HG02571 (cell line): Measurements from ENCODE around the gene LMO3.

Source experiments
- ATAC-seq: cut with Tn5 transposase; IDR thresholded peaks from one replicate; pipeline ENCODE4 v1.9.1; 2021; ENCODE audit warnings: mild to moderate bottlenecking, moderate library complexity; ENCODE audit not compliant: unreplicated experiment

Gene LMO3

DNA sequence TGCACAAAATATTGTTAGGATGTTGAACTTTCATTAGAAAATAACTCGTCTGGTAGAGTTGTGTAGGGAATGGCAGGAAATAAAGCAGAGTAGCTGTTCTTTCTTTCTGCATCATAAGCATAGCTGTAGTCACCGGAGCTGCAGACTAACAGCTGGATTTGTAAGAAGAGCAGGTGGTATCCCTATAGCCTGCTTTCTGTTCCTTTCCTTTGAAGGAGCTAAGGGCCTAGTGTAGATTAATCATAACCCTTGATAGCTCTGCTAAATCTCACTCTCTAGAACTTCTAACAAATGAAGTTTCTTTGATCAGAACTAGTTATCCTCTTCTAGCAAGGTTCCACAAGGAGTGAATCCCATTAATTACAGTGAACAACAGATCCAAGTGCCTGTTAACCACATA lies 3.5 kb downstream of the LMO3 start:
- no peak for ATAC-seq

DNA sequence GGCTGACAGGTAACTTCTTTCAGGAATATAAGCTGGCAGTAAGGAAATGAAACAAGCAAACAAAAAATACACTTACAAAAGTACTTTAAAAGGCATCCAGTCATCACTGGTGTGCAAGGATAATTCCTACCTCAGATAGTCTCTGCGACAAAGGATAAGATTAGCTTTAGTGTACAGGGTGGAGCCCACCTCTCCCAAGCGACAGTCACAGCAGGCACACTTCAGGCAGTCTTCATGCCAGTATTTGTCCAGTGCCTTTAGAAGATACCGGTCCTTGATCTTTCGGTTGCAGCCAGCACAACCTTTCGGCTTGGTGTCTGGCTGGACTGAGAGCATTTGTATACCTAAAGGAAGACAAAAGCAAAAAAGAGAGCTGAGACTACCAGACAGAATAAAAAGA lies 5.4 kb downstream of the LMO3 start:
- ATAC-seq: no peak

DNA sequence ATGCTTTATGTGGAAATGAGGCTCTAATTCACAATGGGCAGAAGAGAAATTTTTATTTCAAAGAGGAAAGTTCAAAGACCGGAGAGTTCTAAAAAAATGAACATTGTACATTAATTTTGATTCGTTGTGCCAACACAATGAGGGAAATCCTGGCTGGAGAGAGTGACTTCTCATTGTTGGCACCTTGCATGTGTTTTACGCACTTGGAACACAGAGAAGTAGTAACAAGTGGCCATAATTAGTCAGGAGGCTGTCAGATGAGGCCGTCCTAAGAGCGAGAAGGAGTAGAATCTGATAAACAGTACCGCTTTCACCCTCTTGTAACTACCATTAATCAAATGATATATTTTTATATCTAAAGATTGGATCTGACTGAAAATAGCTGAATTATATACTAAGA lies 6.9 kb downstream of the LMO3 start:
- ATAC-seq: no peak

DNA sequence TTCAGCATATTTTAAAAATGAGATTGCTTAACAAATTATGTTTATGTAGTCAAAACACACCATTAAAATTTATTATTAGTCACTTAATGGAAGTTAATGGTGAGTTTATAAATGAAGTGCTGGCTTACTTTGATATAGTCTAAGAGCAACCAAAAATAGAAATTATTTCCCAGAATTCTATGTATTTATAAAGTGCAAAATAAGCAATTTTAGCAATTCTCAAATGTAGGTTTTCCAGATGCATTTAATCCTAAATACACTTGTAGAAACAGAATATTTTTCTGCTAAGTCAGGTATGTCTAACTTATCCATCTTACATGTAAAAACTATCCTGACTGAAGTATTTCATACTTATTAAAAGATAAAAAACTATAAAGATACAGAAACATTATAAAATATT lies 11.2 kb downstream of the LMO3 start:
- ATAC-seq: no peak

DNA sequence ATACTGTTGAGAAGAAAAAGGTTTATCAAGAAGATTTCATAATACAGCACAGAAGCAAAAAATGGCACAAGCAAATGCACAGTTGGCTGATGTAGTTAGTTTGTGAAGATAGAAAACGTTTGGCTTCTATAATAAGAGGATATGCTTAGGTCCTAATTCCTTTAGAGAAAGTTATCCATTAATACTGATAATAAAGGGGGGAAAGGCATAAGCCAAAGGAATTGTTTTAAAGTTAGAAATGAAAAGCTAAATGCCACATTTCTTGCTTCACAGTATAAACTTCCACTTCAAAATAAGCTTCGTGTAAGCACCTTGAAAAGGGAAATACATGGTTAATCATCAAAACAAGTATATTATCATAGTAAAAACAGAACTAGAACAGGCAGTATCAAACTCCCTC lies 12.4 kb downstream of the LMO3 start:
- no peak for ATAC-seq

DNA sequence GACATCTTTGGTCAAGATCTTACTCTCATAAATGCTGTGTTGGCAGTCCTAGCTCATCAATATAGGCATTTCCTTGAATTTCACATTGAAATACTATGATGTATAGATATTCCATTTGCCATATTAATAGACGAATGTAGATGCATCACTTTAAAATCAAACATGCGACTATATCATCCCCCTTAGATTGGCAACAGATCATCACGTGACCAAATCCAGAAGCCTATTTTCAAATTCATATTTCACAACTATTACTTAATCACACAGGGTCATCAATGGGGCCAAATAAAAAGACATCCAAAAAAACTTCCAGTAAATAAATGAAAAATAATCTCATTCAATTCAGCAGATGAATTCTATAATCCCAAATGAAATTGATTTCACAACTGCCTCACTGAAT lies 15.3 kb downstream of the LMO3 start:
- ATAC-seq: no peak

DNA sequence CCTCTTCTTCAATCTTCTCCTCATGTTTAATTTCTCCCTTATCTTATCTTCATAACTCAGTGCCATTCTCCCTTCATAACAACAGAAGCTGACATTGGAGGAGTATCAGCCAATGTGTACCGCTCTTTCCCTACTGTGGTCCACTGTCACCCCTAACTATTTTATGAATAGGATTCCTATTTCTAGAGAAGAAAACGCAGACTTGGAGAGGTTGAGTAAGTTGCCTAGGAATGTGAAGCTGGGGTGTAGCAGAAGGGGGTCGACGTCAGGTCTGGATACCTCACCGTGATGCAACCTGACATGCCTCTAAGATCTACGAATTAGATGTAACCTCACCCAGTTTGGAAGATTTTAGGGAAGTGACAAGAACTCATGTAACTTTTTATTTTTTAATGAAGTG lies 17.1 kb downstream of the LMO3 start:
- ATAC-seq: no peak

DNA sequence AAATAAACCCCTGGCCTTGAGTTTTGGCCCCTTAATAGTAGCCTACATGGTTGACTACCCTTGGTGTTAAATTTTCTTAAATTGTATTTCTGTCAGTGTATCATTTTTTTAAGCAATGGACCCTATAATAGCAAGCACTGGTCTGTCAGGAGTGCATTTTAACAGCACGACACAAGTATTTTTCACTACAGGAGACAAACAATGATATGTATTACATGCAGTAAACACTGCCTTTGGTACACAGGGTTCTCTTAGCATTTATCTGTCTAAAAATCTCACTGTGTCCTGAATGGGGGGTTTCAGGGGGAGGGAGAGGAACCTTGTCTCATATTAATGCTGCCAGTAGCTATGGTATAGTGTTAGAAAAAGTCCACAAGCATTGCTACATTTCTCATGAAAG lies 18.4 kb downstream of the LMO3 start:
- no peak for ATAC-seq

DNA sequence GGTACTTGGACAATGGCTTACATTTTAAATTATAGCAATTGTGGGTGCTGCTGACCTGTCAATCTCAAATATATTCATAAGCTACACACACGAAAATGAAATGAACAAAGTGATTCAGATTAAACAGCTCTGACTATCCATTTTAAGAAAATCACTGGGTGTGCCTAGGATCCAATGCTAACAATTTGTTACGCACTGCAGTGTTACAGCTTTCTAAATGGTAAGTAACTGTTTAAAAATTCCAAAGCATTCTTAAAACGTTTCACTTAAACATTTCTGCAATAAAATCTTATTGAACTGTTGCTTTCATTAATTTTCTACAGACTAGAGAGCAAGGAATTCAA lies 18.9 kb downstream of the LMO3 start:
- no peak for ATAC-seq

DNA sequence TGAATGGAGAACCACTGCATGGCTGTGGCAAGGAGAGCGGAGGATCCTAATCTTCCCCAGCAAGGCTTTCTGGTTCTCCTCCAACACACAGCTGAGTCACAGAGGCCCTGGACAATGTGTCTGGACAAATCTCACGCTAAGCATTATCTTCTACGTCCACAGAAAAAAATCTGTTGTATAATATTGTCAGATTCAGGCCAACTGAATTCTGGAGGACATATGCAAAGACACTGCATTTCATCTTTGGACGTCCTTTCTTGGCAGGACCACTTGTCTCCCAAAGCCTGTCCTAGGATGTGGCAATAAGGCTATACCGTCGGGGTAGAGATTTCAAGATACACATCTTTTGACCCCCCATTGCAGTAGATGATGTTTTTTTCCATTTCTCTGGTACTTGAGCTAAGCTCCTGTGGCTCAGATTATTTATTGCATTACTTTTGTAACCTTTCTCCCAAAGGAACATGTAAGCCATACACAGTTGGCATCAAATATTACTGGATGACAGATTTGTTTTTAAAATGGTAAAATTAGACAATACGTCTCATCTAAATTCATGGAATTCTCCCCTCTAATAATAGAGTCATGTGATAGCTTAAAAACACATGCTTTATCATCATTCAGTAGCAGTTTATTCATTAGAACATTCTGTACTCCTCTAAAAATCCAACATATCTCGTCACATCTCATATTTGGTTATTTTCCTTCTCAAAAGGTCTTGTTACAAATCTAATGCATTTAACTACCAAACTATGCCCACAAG lies 19.4 kb downstream of the LMO3 start:
- ATAC-seq: no peak

DNA sequence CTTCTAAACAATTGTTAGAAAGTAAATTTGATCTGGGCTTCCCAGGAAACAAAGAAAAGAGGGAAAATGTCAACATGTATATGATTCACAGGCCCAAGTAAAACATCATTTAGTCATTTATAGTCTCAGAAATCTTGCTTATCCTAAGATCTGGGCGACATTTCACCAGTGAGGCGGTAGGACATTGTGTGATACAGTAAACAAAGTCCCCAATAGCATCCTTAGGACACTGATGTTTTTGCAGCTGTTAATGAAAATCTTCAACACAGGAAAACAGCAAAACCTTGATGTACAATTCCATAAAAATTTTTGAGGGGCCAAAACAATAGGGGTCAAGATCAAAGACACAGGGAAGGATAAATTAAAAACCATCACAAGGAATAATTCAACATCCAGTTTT lies 20.2 kb downstream of the LMO3 start:
- no peak for ATAC-seq

DNA sequence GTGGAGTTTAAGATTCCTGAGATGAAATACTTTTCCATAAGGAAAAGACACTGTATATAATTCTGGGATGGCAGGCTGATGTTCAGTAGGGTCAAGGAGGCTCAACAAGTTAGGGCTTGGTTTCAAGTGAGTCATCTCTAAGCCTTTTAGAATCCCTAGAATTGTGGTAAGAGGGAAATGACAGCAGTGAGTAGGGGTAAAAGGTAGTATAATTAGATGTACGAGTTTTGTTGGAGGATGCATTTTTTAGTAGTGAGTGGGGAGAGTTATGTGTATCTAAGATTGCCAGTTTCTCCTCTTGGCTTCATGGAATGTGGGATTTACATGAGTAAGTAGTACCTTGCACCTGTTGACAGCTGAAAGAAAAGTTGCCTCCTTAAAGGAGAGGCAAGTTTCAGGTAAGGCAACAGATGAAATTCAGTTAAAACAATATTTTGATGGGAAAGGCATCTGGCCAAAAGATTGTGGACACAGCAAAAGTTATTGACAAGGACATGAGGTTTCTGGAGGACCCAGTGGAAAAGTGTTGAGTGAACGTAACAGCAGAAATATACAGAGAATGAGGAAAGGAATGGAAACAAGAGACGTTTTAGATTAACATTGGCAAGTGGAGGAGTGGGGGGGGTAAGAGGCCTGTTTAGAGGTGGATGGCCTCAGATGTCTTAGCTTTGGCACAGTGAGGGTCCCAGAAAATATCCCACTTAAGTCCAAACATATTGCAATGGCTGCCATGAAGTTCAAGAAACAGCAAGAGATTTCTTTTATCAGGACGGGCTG lies 21.8 kb downstream of the LMO3 start:
- no peak for ATAC-seq

DNA sequence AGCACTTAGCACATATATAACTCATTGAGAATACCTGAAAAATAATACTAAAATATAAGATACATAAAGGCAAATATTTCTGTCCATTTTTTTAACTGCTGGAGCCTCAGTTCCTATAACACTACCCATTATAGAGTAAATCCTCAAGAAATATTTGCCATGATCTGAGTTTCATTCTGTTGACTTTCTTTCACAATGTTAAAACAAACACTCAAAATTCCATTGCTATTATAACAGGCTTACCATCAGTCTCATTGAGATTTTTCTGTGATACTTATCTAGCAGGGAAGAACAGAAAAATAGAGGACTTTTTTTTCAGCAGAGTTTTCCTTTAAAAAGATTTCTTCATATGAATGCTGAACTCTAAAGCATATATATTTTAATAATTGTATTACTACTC lies 24.5 kb downstream of the LMO3 start:
- ATAC-seq: no peak

DNA sequence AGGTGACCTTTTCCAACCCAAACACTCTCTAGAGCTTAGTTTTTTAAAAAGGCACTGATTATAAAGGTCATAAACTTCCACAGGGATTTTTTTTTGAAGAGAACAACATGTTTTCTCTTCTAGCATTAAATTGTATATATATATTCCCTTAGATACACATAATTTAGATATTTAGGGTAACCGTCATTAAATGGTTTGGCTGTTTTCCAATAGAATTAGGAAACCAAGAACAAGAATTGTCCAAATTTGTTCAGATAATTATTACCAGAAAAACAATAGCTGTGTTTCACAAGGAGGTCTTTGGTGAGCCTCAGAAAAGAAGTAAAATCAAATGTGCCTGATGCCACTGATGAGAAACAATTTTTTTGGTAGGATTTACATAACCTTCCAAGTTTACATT lies 26.9 kb downstream of the LMO3 start:
- no peak for ATAC-seq

DNA sequence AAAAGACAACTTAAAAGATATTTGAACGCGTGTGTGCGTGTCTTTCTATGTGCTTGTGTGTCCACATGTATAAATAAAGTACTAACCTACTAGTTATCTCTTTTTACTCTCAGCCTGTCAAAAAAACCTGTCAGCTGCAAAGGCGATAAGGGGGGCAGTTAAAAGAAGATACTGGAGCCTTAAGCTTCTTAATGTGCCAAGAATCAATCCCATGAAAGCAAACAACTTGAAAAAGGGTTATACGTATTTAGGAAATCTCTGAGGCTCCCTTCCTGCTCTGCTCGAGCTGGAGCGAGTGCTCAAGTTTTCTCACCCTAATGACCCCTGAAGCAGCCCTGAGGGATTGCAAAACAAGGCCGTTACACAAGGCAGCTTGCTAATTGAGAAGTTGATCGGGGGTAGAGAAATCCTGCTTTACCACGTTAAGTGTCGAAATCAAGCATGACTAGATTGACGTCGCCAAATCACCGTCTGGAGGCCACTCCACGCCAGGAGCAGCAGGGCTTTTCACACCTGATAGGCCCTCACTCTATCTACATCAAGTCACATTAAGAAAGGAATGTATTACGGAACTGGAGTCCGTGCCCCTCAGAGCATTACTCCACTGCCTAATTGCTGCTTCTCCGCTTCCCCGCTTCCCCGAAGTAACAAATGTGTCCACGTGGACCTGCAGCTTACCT lies 32.4 kb downstream of the LMO3 start:
- ATAC-seq: no peak

DNA sequence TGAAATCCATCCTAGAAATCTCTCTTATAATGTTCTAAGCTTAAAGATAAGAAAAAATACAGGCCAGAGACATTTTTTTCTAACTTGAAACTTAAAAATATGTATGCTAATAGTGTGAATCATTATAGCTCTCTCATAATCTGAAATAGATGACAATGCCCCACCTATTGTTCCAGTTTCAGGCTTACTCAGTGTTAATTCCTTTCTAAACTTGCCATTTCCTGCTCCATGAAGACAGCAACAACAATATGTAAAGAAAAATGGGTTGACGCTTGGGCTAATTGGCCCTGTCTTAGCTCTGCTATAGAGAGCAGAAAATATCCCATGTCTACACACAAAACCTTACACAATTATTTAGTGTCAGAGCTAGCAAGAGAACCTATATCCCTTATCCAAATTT lies 37.1 kb downstream of the LMO3 start:
- ATAC-seq: no peak

DNA sequence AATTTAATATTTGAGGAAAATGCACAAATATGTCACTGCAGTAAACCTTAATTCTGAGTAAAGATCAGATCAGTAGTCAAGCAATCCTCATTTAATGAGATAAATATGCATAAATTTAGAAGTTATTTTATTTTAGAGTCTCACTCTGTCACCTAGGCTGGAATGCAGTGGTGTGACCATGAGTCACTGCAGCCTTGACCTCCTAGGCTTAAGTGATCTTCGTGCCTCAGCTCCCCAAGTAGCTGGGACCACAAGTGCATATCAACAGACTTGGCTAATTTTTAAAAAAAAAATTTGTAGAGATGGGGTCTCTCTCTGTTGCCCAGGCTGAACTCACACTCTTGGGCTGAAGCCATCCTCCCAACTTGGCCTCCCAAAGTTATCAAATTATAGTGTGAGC lies 41.3 kb downstream of the LMO3 start:
- no peak for ATAC-seq

DNA sequence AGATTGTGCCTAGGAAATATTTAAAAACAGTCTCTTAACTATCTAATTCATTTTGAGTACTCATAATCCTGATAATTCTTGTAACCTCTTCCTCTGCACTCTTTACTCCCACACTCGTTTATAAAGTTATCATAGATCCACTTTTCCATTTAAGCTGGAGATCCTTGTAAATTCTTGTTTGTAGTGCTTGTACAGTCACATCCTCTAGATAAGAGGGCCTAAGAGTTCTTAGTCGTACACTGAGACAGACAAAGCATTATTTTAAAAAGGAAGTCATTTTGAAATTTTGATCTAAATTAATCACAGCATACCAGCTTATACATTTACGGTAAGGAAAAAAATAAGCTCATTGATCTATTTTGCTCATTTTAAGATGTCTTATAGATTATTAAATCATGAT lies 42.5 kb downstream of the LMO3 start:
- ATAC-seq: no peak

DNA sequence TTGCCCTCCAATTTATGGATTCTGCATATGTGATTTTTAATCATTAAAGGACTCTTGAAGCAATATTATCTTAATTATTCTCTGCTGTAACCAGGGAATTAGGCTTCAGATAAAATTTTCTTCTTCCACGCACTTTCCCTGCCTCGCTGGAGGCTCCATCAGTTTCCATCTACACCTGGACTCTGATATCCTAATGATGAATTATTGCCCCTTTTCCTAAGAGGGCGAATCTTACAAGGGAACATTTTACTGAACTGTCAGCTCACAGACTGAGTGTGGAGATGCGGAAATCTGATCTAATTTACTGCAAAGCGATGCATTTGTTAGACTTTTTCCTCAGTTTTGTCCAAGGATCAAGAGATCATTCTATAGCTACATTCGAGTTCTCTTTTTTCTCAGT lies 43.0 kb downstream of the LMO3 start:
- ATAC-seq: no peak

DNA sequence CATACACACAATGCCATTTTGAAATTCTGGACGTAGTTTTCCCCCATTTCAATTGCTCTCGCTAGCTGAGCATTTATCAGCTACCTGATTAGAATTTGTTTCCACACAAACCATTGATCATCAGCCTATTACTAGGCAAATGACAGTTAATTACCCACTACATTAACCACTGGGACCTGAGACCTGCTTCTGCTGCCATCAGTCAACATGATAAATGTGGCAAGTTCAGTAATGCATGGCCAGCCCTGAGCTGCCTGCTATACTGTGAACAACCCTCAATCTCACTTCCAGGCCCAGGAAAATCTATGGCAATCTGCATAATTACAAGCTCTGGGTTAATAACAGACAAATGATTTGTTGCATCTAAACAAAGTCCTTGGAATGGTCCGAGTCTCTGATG lies 43.5 kb downstream of the LMO3 start:
- ATAC-seq: no peak

DNA sequence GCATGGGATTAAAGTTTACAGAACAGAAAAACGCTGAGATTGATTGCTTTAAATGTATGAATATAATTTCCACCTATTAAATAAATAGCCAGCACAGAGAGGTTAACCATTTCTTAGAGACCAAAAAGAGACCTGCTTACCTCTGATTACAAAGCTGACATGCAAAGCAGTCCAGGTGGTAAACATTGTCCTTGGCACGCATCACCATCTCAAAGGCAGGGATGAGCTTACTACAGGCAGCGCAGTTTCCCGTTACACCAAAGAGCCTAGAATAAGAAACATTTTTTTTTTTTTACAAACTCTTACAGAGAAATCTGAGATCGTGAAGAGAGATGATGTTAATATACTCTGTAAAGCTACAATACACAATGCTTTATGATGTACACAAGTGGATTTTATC lies 45.7 kb downstream of the LMO3 start:
- no peak for ATAC-seq

DNA sequence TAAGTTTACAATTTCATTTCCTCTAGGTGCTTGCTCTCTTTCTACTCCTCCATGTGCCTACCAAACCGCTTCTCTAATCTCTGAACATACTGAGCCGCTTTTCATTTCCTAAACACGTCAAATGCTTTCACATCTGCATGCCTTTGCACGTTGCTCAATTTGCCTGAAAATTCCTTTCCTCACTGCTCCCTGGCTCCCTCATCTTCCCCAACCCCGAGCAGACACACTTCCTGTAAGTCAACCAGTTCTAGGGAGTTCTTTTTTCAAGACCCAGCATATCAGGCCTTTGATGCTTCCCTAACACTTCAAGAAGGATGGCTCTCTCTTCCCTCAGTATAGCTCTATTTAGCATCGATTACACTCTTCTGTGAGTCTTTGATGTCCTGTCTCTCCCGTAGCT lies 50.3 kb downstream of the LMO3 start:
- no peak for ATAC-seq
